Right lobe of liver (tissue), 4 donors: ENCODE measurements around the gene POPDC2.

Source experiments
- POLR2A ChIP-seq: fragments of 450-650 bp; IDR thresholded peaks from one replicate; pipeline ENCODE4 v1.6.1; 2017; ENCODE audit warnings: antibody characterized with exemption, mild to moderate bottlenecking
- TF ChIP-seq, protein P1 (sequence below), 4 donors: fragments of 200-600 bp in 3 of 4; fragments of 450-650 bp in 1 of 4; IDR thresholded peaks; one replicate each; pipeline versions ENCODE4 v1.5.1 to v1.8.0; 2016 to 2022; ENCODE audit warnings: antibody characterized with exemption in 4 of 4, mild to moderate bottlenecking in 2 of 4
- donor health status: DM: no; HTN: no; CAD: no.
- donor health status: DM: no; HTN: no; CAD: no.
- donor health status: DM: no; HTN: yes; CAD: no.

DNA sequence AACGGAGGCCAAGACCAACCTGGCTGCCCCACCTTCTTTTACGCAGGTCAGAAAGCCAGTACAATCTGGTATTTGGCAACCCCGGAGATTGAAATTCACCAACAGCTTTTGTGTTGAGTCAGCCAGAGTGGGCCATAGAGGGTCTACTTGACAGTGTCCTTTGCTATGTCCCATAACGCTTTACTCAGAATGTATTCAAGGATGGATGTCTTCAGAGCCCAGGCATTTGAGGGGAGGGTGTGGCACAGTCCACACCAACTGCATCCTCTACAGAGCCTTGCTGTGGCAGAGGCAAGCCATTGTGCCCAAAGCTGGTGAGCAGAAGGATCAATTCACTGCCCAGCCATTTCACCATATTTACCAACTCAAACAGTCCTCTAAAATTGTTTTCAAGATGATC lies 44.3 kb downstream of the POPDC2 start:
- TF ChIP-seq, protein P1, sequence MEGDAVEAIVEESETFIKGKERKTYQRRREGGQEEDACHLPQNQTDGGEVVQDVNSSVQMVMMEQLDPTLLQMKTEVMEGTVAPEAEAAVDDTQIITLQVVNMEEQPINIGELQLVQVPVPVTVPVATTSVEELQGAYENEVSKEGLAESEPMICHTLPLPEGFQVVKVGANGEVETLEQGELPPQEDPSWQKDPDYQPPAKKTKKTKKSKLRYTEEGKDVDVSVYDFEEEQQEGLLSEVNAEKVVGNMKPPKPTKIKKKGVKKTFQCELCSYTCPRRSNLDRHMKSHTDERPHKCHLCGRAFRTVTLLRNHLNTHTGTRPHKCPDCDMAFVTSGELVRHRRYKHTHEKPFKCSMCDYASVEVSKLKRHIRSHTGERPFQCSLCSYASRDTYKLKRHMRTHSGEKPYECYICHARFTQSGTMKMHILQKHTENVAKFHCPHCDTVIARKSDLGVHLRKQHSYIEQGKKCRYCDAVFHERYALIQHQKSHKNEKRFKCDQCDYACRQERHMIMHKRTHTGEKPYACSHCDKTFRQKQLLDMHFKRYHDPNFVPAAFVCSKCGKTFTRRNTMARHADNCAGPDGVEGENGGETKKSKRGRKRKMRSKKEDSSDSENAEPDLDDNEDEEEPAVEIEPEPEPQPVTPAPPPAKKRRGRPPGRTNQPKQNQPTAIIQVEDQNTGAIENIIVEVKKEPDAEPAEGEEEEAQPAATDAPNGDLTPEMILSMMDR (IDR thresholded peaks at IDR 0.05): no peak
- no peak for TF ChIP-seq POLR2A
